ENCODE results near the gene RTN1.
A peak's percentile ranks its signal among the peaks of the same experiment; 100 is the strongest.
"Not testable (repeated sequence)": the region's sequence is repeated elsewhere in the genome, so short reads cannot be mapped to it uniquely, and the experiment has no call there.

RTN1 gene

GRCh38 chr14:59698793-59699192, 171.8 kb downstream of the RTN1 start:
- no peak for DNase-seq

GRCh38 chr14:59695198-59695597, 175.4 kb downstream of the RTN1 start:
- DNase-seq, result no peak

DNA sequence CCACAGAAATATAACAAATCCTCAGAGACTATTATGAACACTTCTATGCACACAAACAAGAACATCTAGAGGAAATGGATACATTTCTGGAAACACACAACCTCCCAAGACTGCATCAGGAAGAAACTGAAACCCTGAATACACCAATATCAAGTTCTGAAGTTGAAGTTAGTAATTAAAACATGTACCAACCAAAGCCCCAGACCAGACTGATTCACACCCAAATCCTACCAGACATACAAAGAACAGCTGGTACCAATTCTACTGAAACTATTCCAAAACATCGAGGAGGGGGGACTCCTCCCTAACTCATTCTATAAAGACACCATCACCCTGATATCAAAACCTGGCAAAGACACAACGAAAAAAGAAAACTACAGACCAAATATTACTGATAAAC, 179.3 kb downstream of the RTN1 start:
- DNase-seq, result no peak

- DNase-seq, result no peak
These were observed 180.2 kb downstream of the RTN1 start for GRCh38 chr14:59690426-59690825.

DNA sequence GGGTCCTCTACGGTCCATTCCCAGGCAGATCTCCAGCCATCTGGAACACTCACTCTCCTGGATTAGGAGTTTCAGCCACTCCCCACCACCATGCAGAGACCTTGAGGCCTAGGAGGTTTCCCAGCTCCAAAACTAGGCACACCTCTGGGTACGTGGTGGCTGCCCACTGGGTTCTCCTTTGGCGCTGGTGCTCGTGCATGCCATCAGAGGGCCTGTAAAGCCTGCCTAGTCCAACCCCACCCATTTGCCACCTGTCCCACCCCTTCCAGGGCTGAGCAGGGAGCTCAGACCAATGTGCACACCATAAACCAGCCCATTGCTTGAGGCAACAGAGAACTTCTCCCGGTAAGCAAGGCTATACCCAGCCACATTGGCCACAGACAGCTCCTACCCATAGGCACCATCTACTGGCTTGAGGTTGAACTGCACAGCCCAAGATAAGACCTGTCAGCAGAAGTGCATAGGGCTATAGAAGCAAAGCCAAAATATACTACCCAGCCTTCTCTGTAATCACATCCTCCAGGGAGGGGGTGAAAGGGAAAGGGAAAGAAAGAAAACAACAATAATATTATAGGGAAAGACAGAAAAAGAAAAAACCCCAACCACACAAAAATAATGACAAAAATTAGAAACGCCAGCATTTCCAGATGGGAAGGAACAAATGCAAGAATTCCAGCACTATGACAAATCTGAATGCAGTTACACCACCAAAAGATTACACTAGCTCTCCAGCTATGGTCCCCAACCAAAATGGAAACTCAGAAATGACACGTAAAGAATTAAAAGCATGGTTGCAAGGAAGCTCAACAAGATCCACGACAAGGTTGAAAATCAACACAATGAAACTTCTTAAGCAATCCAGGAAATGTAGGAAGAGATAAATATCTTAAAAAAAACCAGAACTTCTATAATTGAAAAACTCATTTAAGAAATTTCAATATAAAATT, 182.1 kb downstream of the RTN1 start:
- peak; percentile 51 for DNase-seq

DNA sequence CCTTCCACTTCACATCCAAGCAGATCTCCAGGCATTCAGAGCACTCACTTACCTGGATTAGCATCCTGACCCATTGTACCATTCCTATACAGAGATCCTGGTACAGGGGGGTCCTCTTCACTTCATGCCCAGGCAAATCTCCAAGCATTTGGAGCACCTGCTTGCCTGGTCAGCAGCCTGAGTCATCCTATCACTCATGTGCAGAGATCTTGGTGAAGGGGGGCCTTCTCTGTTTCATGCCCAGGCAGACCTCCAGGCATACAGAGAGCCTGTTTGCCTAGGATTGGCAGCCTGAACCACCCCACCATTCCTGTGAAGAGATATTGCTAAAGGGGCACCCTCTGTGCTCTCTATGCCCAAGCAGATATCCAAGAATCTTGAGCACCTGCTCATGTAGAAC, 182.9 kb downstream of the RTN1 start:
- DNase-seq, result no peak

GRCh38 chr14:59679872-59680271, 190.7 kb downstream of the RTN1 start:
- DNase-seq, result no peak

GRCh38 chr14:59678352-59678751, 192.2 kb downstream of the RTN1 start:
- no peak for DNase-seq

- DNase-seq, result no peak
These were observed 192.8 kb downstream of the RTN1 start for GRCh38 chr14:59677771-59678231.

GRCh38 chr14:59675394-59675793, 195.2 kb downstream of the RTN1 start:
- DNase-seq, result no peak

DNA sequence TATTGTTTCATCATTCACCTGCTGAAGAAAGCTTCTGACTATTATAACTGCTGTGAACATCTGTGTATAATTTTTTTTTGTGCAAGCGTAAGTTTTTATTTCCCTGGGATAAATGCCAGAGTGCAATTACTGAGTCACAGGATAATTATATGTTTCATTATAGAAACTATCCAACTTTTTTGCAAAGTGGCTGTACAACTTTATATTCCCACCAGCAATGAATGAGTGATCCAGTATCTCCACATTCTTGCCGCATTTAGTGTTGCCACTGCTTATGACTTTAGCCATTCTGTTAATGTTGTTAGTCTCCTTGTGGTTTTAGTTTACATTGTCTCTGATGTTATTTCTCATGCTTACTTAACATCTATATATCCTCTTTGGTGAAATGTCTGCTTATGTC, 205.8 kb downstream of the RTN1 start:
- no peak for DNase-seq

- no peak for DNase-seq
These were observed 212.8 kb downstream of the RTN1 start for GRCh38 chr14:59657769-59658168.

GRCh38 chr14:59656473-59656872, 214.1 kb downstream of the RTN1 start:
- DNase-seq, result no peak

DNA sequence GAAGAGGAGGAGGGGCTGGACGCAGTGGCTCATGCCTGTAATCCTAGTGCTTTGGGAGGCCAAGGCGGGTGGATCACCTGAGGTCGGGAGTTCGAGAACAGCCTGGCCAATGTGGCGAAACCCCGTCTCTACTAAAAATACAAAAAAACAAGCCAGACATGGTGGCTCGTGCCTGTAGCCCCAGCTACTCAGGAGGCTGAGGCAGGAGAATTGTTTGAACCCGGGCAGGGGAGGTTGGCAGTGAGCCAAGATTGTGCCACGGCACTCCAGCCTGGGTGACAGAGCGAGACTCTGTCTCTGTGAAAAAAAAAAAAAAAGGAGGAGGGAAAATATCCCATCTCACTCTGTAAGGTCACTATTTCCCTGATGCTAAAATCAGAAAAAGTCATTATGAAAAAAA, 216.4 kb downstream of the RTN1 start:
- not testable (repeated sequence) for DNase-seq

DNA sequence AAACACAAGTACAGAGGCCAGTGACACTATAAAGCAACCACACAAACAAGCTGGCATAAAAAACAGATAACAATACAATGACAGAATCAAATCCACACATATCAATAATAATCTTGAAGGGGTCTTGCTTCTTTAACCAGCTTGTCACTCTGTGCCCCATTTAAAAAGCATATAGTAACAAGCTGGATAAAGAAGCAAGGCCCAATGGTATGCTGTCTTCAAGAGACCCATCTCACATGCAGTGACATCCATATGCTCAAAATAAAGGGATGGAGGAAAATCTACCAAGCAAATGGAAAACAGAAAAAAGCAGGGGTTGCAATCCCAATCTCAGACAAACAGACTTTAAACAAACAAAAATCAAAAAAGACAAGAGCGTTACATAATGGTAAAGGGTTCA, 223.7 kb downstream of the RTN1 start:
- not testable (repeated sequence) for DNase-seq

DNA sequence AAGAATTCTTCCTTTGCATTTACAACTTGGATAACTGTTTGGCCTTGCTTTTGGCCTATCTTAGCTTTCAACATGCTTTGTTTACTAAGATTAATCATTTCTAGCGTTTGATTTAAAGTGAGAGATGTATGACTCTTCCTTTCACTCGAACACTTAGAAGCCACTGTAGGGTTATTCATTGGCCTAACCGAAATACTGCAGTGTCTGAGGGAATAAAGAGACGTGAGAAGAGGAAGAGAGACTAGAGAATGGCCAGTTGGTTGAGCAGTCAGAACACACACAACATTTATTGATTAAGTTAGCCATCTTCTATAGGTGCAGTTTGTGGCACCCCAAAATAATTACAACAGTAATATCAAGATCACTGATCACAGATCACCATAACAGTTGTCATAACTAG, 231.7 kb downstream of the RTN1 start:
- DNase-seq, result no peak

- no peak for DNase-seq
These were observed 236.0 kb downstream of the RTN1 start for GRCh38 chr14:59634617-59635016.

DNA sequence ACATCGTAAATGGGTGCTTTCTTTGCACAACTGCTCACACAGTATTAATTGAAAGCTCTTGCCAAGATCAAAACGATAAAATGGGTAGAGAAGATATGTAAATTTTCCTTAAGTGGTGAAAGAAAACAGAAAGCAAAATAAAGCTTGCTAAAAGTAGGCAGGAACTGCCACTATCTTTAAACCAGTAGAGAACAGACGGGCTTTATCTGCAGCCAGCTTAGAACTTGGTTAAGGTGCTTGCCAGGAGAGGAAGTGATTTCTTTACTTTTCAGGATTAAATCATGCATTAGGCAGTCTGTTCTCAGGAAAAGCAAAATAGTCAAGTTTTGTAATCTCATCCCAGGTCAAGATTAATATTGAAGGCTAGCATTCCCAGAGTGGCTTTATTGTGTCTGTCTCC, 237.1 kb downstream of the RTN1 start:
- no peak for DNase-seq

- peak; percentile 21 for DNase-seq
These were observed 238.2 kb downstream of the RTN1 start for GRCh38 chr14:59632381-59632780.

GRCh38 chr14:59631237-59631636, 239.3 kb downstream of the RTN1 start:
- DNase-seq, result no peak

- DNase-seq, result no peak
These were observed 240.2 kb downstream of the RTN1 start for GRCh38 chr14:59630288-59630963.

GRCh38 chr14:59629444-59630287, 240.9 kb downstream of the RTN1 start:
- DNase-seq, result no peak

GRCh38 chr14:59627011-59627520, 243.5 kb downstream of the RTN1 start:
- DNase-seq, result no peak
